Uterus (tissue), 2 donors: Measurements from ENCODE around the gene ARHGAP42.

Source experiments
- POLR2A ChIP-seq, 2 donors: fragments of 450-650 bp; IDR thresholded peaks; one replicate each; pipeline ENCODE4 v1.6.1; 2016; ENCODE audit warnings: antibody characterized with exemption in 2 of 2, mild to moderate bottlenecking in 1 of 2, moderate library complexity in 1 of 2
- TF ChIP-seq, protein P1 (sequence below), 4 experiments: fragments of 200-600 bp in 2 of 4; fragments of 450-650 bp in 2 of 4; sonication (generic) in 2 of 4; IDR thresholded peaks; one replicate each; pipeline ENCODE4 v1.5.1; 2016 to 2019; ENCODE audit warnings: antibody characterized with exemption in 4 of 4, mild to moderate bottlenecking in 2 of 4, moderate library complexity in 1 of 4

DNA sequence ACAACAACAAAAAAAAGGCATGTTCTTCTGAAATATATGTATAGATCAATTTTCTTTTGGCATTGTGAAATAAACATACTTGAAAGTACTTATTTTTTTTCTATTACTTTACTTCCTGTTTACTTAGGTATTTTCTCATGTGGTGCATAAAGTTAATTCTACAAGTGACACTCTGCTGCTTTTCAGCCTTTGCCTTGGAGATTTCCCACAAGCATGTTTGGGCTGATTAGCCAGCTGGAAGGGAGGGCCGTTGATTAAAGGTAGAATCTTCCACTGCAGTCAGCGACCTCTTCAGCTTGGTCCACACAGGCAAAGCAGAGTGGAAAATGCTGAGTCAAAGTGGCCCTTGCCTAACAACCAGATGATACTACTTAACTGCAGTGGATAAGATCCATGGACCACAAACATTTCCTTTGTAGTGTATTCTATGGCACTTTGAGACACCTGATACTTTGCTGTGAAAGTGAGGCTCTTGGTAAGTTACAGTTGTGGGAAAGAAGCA lies 176.0 kb downstream of the ARHGAP42 start:
- TF ChIP-seq POLR2A (IDR thresholded peaks at IDR 0.05): no peak
- TF ChIP-seq, protein P1, sequence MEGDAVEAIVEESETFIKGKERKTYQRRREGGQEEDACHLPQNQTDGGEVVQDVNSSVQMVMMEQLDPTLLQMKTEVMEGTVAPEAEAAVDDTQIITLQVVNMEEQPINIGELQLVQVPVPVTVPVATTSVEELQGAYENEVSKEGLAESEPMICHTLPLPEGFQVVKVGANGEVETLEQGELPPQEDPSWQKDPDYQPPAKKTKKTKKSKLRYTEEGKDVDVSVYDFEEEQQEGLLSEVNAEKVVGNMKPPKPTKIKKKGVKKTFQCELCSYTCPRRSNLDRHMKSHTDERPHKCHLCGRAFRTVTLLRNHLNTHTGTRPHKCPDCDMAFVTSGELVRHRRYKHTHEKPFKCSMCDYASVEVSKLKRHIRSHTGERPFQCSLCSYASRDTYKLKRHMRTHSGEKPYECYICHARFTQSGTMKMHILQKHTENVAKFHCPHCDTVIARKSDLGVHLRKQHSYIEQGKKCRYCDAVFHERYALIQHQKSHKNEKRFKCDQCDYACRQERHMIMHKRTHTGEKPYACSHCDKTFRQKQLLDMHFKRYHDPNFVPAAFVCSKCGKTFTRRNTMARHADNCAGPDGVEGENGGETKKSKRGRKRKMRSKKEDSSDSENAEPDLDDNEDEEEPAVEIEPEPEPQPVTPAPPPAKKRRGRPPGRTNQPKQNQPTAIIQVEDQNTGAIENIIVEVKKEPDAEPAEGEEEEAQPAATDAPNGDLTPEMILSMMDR (IDR thresholded peaks at IDR 0.05): no peak
